HepG2 (cell line): Measurements from ENCODE around the gene ZNF488.

ENCODE experiments used
- KLF11 ChIP-seq: IDR thresholded peaks from 2 replicates; pipeline ENCODE4 v1.6.1; 2016; ENCODE audit warnings: missing compliant biosample characterization
- MAFK ChIP-seq, 2 experiments: IDR thresholded peaks in 1 of 2; conservative IDR thresholded peaks in 1 of 2; 2 replicates each; pipeline ENCODE4 v1.6.1; 2011; ENCODE audit warnings: improper control_type of control experiment in 2 of 2, low read length in 2 of 2
- POLR2A ChIP-seq, 2 experiments: IDR thresholded peaks; 2 replicates each; pipeline ENCODE4 v1.6.1; 2011; ENCODE audit warnings: low read depth in 2 of 2, low read length in 2 of 2, mild to moderate bottlenecking in 1 of 2, moderate library complexity in 1 of 2; ENCODE audit not compliant: insufficient read depth in 1 of 2
- ZBTB21 ChIP-seq: sonication (generic); formaldehyde crosslinking; IDR thresholded peaks from 2 replicates; pipeline ENCODE4 v1.4.0; 2020; ENCODE audit warnings: missing genetic modification reagents
- ZNF12 ChIP-seq: sonication (generic); formaldehyde crosslinking; IDR thresholded peaks from 2 replicates; pipeline ENCODE4 v1.5.0; 2020; ENCODE audit warnings: missing genetic modification reagents
- ZNF274 ChIP-seq: sonication (generic); formaldehyde crosslinking; IDR thresholded peaks from 2 replicates; pipeline ENCODE4 v1.5.1; 2020; ENCODE audit warnings: mild to moderate bottlenecking, missing genetic modification reagents

DNA sequence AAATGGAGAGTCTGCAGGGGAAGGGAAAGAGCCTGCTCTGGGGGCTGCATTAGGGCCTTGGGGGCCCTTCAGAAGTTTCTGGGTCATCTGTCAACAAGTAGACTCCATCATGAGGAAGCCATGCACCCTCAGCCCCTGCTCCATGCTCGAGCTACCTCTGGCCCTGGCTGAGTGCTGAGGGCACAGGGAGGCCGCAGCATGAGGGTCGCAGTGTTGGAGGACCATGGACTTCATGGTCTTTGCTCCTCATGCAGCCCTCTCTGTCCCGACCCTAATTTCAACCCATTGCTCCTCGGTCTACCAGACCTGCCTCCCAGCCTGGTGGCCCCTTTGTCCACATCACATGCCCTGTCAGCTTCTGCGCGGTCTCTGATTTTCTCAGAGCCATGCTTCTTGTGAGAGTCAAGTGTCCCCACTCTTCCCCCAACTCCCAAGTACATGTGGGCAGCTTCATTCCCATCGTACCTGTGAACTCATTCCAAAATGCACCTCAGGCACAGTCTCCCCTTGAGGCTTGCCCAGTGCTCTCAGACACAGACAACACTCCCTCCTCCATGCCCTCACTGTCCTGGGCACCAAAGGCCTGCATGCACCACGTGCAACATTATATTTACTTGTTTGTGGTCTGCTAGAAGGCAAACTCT is 14.7 kb downstream of the ZNF488 start:
- TF ChIP-seq ZNF274 (no peak), ZBTB21 (CRISPR knock-in tag) (no peak), POLR2A (IDR thresholded peaks at IDR 0.05; ENCODE audit: insufficient read depth in 1 of 2, low read depth in 2 of 2, low read length in 2 of 2) (no peak), KLF11 (no peak), MAFK (conservative IDR thresholded peaks at IDR 0.05 in 1 of 2, IDR thresholded peaks at IDR 0.05 in 1 of 2; ENCODE audit: low read length in 2 of 2) (no peak), ZNF12 (no peak)
